ENCODE data around the gene C2orf72.
"Not testable (repeated sequence)": the region's sequence is repeated elsewhere in the genome, so short reads cannot be mapped to it uniquely, and the experiment has no call there.

GRCh38 chr2:231067531-231067930, 30.2 kb downstream of the C2orf72 start:
- TF ChIP-seq JUND (IDR thresholded peaks at IDR 0.05); GABPA (IDR thresholded peaks at IDR 0.05 in 1 of 2, conservative IDR thresholded peaks at IDR 0.05 in 1 of 2); RAD21 (IDR thresholded peaks at IDR 0.05); SP1 (IDR thresholded peaks at IDR 0.05); EGR1 (IDR thresholded peaks at IDR 0.05; ENCODE audit: low read depth in 2 of 2); TAF1 (conservative IDR thresholded peaks at IDR 0.05); RXRA (IDR thresholded peaks at IDR 0.05); FOXA1 (IDR thresholded peaks at IDR 0.05); MAX (IDR thresholded peaks at IDR 0.05); YY1 (IDR thresholded peaks at IDR 0.05); REST (IDR thresholded peaks at IDR 0.05): not testable (repeated sequence)
- TF ChIP-seq, protein P1, sequence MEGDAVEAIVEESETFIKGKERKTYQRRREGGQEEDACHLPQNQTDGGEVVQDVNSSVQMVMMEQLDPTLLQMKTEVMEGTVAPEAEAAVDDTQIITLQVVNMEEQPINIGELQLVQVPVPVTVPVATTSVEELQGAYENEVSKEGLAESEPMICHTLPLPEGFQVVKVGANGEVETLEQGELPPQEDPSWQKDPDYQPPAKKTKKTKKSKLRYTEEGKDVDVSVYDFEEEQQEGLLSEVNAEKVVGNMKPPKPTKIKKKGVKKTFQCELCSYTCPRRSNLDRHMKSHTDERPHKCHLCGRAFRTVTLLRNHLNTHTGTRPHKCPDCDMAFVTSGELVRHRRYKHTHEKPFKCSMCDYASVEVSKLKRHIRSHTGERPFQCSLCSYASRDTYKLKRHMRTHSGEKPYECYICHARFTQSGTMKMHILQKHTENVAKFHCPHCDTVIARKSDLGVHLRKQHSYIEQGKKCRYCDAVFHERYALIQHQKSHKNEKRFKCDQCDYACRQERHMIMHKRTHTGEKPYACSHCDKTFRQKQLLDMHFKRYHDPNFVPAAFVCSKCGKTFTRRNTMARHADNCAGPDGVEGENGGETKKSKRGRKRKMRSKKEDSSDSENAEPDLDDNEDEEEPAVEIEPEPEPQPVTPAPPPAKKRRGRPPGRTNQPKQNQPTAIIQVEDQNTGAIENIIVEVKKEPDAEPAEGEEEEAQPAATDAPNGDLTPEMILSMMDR (IDR thresholded peaks at IDR 0.05; ENCODE audit: low read depth, low read length, missing input control), result not testable (repeated sequence)
- TF ChIP-seq, protein P2, sequence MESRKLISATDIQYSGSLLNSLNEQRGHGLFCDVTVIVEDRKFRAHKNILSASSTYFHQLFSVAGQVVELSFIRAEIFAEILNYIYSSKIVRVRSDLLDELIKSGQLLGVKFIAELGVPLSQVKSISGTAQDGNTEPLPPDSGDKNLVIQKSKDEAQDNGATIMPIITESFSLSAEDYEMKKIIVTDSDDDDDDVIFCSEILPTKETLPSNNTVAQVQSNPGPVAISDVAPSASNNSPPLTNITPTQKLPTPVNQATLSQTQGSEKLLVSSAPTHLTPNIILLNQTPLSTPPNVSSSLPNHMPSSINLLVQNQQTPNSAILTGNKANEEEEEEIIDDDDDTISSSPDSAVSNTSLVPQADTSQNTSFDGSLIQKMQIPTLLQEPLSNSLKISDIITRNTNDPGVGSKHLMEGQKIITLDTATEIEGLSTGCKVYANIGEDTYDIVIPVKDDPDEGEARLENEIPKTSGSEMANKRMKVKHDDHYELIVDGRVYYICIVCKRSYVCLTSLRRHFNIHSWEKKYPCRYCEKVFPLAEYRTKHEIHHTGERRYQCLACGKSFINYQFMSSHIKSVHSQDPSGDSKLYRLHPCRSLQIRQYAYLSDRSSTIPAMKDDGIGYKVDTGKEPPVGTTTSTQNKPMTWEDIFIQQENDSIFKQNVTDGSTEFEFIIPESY (IDR thresholded peaks at IDR 0.05), result not testable (repeated sequence)
- TF ChIP-seq, protein P3, sequence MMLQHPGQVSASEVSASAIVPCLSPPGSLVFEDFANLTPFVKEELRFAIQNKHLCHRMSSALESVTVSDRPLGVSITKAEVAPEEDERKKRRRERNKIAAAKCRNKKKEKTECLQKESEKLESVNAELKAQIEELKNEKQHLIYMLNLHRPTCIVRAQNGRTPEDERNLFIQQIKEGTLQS (IDR thresholded peaks at IDR 0.05), result not testable (repeated sequence)
